Measurements from ENCODE around the gene ALPL.

Gene ALPL

GRCh38 chr1:21537932-21538630, 28.9 kb downstream of the ALPL start:
- no peak for DNase-seq (ENCODE audit: low read depth, low spot score)
- ChIA-PET POLR2A (no interaction called here), CTCF (interaction anchor here (1.1 to 9.7 kb wide), 4 partner anchors 9 to 167 kb away, joined by 3 to 103 read pairs (median 16); no protein-coding TSS in a partner anchor)
- TF ChIP-seq CTCF (IDR thresholded peaks at IDR 0.05; ENCODE audit: insufficient read depth, low read length, missing control alignments) = no peak
- H3K4me3 ChIP-seq (ENCODE audit: low read depth, low read length) = no peak overlapping the region

- peak; percentile 48 for TF ChIP-seq CTCF (IDR thresholded peaks at IDR 0.05; ENCODE audit: insufficient read depth, low read length, missing control alignments)
- ChIA-PET CTCF (interaction anchor here (1.3 to 9.7 kb wide), 3 partner anchors 9 to 168 kb away, joined by 4 to 103 read pairs (median 12); no protein-coding TSS in a partner anchor), POLR2A (no interaction called here)
- no peak for DNase-seq (ENCODE audit: low read depth, low spot score)
- H3K4me3 ChIP-seq (ENCODE audit: low read depth, low read length) = no peak overlapping the region
Measured at GRCh38 chr1:21539933-21540332, 30.7 kb downstream of the ALPL start.

GRCh38 chr1:21541329-21541728, 32.1 kb downstream of the ALPL start:
- TF ChIP-seq CTCF (IDR thresholded peaks at IDR 0.05; ENCODE audit: insufficient read depth, low read length, missing control alignments) = no peak
- ChIA-PET CTCF (interaction anchor here (0.7 to 9.7 kb wide), 10 partner anchors 10 to 309 kb away, joined by 3 to 103 read pairs (median 6); no protein-coding TSS in a partner anchor), POLR2A (interaction anchor here (1.0 kb wide), 1 partner anchor 12 kb away, joined by 4 read pairs; no protein-coding TSS in a partner anchor)
- H3K4me3 ChIP-seq (ENCODE audit: low read depth, low read length) = no peak overlapping the region
- DNase-seq (ENCODE audit: low read depth, low spot score) = no peak

- H3K4me3 ChIP-seq (ENCODE audit: low read depth, low read length) = no peak overlapping the region
- ChIA-PET POLR2A (interaction anchor here (1.0 kb wide), 1 partner anchor 12 kb away, joined by 4 read pairs; no protein-coding TSS in a partner anchor), CTCF (interaction anchor here (1.1 to 9.7 kb wide), 11 partner anchors 11 to 309 kb away, joined by 3 to 103 read pairs (median 5); partner anchors contain the start of gene ALPL)
- DNase-seq (ENCODE audit: low read depth, low spot score) = no peak
- TF ChIP-seq CTCF (IDR thresholded peaks at IDR 0.05; ENCODE audit: insufficient read depth, low read length, missing control alignments) = no peak
Measured at GRCh38 chr1:21541835-21542234, 32.6 kb downstream of the ALPL start.

- POLR2A ChIA-PET = no interaction called here
- H3K4me3 ChIP-seq (ENCODE audit: low read depth, low read length) = no peak overlapping the region
- CTCF ChIA-PET = interaction anchor here (1.0 to 9.7 kb wide), 7 partner anchors 9 to 172 kb away, joined by 3 to 103 read pairs (median 5); no protein-coding TSS in a partner anchor
- TF ChIP-seq CTCF (IDR thresholded peaks at IDR 0.05; ENCODE audit: insufficient read depth, low read length, missing control alignments) = no peak
- DNase-seq (ENCODE audit: low read depth, low spot score) = no peak
Measured at GRCh38 chr1:21543598-21543997, 34.4 kb downstream of the ALPL start.

GRCh38 chr1:21544095-21544494, 34.9 kb downstream of the ALPL start:
- no peak for TF ChIP-seq CTCF (IDR thresholded peaks at IDR 0.05; ENCODE audit: insufficient read depth, low read length, missing control alignments)
- ChIA-PET CTCF (interaction anchor here (0.7 to 2.3 kb wide), 6 partner anchors 9 to 175 kb away, joined by 3 to 9 read pairs (median 4); no protein-coding TSS in a partner anchor), POLR2A (no interaction called here)
- DNase-seq (ENCODE audit: low read depth, low spot score) = no peak
- no peak overlapping the region for H3K4me3 ChIP-seq (ENCODE audit: low read depth, low read length)
